GM12878 (cell line): Measurements from ENCODE around the gene MISP3. TPM values are rescaled to one million over a fixed set of nuclear protein-coding genes. Genes with fewer than 3 reads are reported as not detected.

Experiments used
- BCL3 ChIP-seq: IDR thresholded peaks from 2 replicates; pipeline ENCODE4 v1.6.1; 2011; ENCODE audit warnings: borderline replicate concordance, low read depth, mild to moderate bottlenecking, moderate library complexity, low read length; ENCODE audit not compliant: insufficient read depth, poor library complexity, severe bottlenecking
- CEBPB ChIP-seq, 2 experiments: fragments of 150-350 bp in 1 of 2; IDR thresholded peaks; 2 replicates each; pipeline ENCODE4 v1.6.1; 2012 to 2014; ENCODE audit warnings: low read depth in 2 of 2, low read length in 2 of 2, borderline replicate concordance in 1 of 2, inconsistent platforms in 1 of 2
- CREM ChIP-seq: IDR thresholded peaks from 2 replicates; pipeline ENCODE4 v1.6.1; 2014; ENCODE audit warnings: antibody characterized with exemption, low read depth
- EGR1 ChIP-seq, 2 experiments: IDR thresholded peaks; 1 replicate in 1 of 2; 2 replicates in 1 of 2; pipeline ENCODE4 v1.6.1; 2011 to 2012; ENCODE audit warnings: low read depth in 2 of 2, low read length in 2 of 2, borderline replicate concordance in 1 of 2, mild to moderate bottlenecking in 1 of 2, moderate library complexity in 1 of 2
- EP300 ChIP-seq, 2 experiments: fragments of 150-350 bp in 1 of 2; IDR thresholded peaks; 2 replicates each; pipeline ENCODE4 v1.6.1; 2011 to 2012; ENCODE audit warnings: low read depth in 2 of 2, low read length in 2 of 2, borderline replicate concordance in 1 of 2, improper control_type of control experiment in 1 of 2, inconsistent platforms in 1 of 2; ENCODE audit not compliant: control insufficient read depth in 1 of 2
- GATAD2B ChIP-seq: fragments of 450-650 bp; conservative IDR thresholded peaks from 2 replicates; pipeline ENCODE4 v1.6.1; 2017; ENCODE audit warnings: low read depth, mild to moderate bottlenecking, moderate library complexity
- JUNB ChIP-seq: IDR thresholded peaks from 2 replicates; pipeline ENCODE4 v1.6.1; 2016; ENCODE audit warnings: antibody characterized with exemption, mild to moderate bottlenecking
- KDM1A ChIP-seq: fragments of 200-600 bp; sonication (generic); IDR thresholded peaks from 2 replicates; pipeline ENCODE4 v1.6.1; 2016; ENCODE audit warnings: borderline replicate concordance
- LARP7 ChIP-seq: fragments of 450-650 bp; IDR thresholded peaks from 2 replicates; pipeline ENCODE4 v1.6.1; 2017; ENCODE audit warnings: mild to moderate bottlenecking
- MEF2A ChIP-seq: IDR thresholded peaks from 2 replicates; pipeline ENCODE4 v1.6.1; 2011; ENCODE audit warnings: low read depth, mild to moderate bottlenecking, low read length, moderate library complexity; ENCODE audit not compliant: insufficient read depth
- MEF2B ChIP-seq: fragments of 450-650 bp; IDR thresholded peaks from 2 replicates; pipeline ENCODE4 v1.6.1; 2018; ENCODE audit warnings: mild to moderate bottlenecking, moderate library complexity; ENCODE audit not compliant: partially characterized antibody, poor library complexity, severe bottlenecking
- NFXL1 ChIP-seq: fragments of 450-650 bp; IDR thresholded peaks from 2 replicates; pipeline ENCODE4 v1.6.1; 2017; ENCODE audit warnings: antibody characterized with exemption, mild to moderate bottlenecking, borderline replicate concordance
- NFYB ChIP-seq: IDR thresholded peaks from 2 replicates; pipeline ENCODE4 v1.6.1; 2011; ENCODE audit warnings: low read depth, mild to moderate bottlenecking, low read length, improper control_type of control experiment, moderate library complexity; ENCODE audit not compliant: insufficient read depth
- NR2F1 ChIP-seq: fragments of 450-650 bp; conservative IDR thresholded peaks from 2 replicates; pipeline ENCODE4 v1.6.1; 2017; ENCODE audit warnings: mild to moderate bottlenecking
- PRDM15 ChIP-seq: fragments of 450-650 bp; formaldehyde crosslinking; IDR thresholded peaks from 2 replicates; pipeline ENCODE4 v1.4.0; 2020; ENCODE audit warnings: mild to moderate bottlenecking, moderate library complexity
- RAD51 ChIP-seq: fragments of 450-650 bp; IDR thresholded peaks from 2 replicates; pipeline ENCODE4 v1.6.1; 2016; ENCODE audit warnings: moderate library complexity, mild to moderate bottlenecking, inconsistent platforms
- RCOR1 ChIP-seq: conservative IDR thresholded peaks from 2 replicates; pipeline ENCODE4 v1.6.1; 2012; ENCODE audit warnings: low read depth, low read length, improper control_type of control experiment
- SIN3A ChIP-seq: IDR thresholded peaks from 2 replicates; pipeline ENCODE4 v1.6.1; 2012; ENCODE audit warnings: low read depth, low read length, improper control_type of control experiment
- TARDBP ChIP-seq: IDR thresholded peaks from 2 replicates; pipeline ENCODE4 v1.6.1; 2016; ENCODE audit warnings: borderline replicate concordance
- TCF12 ChIP-seq: IDR thresholded peaks from 2 replicates; pipeline ENCODE4 v1.6.1; 2011; ENCODE audit warnings: low read depth, mild to moderate bottlenecking, low read length
- TCF7 ChIP-seq: IDR thresholded peaks from 2 replicates; pipeline ENCODE4 v1.6.1; 2014; ENCODE audit warnings: antibody characterized with exemption, borderline replicate concordance
- ZNF24 ChIP-seq: fragments of 450-650 bp; IDR thresholded peaks from 2 replicates; pipeline ENCODE4 v1.6.1; 2017; ENCODE audit warnings: antibody characterized with exemption, mild to moderate bottlenecking
- ZNF384 ChIP-seq: IDR thresholded peaks from 2 replicates; pipeline ENCODE4 v1.6.1; 2012; ENCODE audit warnings: low read depth, mild to moderate bottlenecking, low read length, improper control_type of control experiment, borderline replicate concordance
- ZSCAN29 ChIP-seq: fragments of 450-650 bp; IDR thresholded peaks from 2 replicates; pipeline ENCODE4 v1.6.1; 2017; ENCODE audit warnings: mild to moderate bottlenecking, moderate library complexity
- polyA plus RNA-seq, 11 experiments: library from polyadenylated mRNA; depleted of rRNA in 4 of 11; unstranded in 6 of 11; stranded (reverse) in 5 of 11; fragments of >200 nt; fragmentation: Nextera tagmentation in 4 of 11; fragmentation: Illumina TruSeq in 1 of 11; extraction: Ambion mirVana in 4 of 11; extraction: Trizol in 1 of 11; gene quantifications; 1 replicate in 1 of 11; 2 replicates in 10 of 11; pipeline versions ENCODE4 v1.2.1 to v1.2.3, GENCODE V29; 2011 to 2016; ENCODE audit warnings: inconsistent platforms in 2 of 11, missing spikeins in 2 of 11, low read depth in 1 of 11
- total RNA-seq, 4 experiments: library from RNA; depleted of rRNA in 3 of 4; stranded (reverse); fragments of >200 nt in 3 of 4; fragmentation: Illumina TruSeq in 1 of 4; extraction: Trizol in 1 of 4; gene quantifications; 2 replicates each; pipeline versions ENCODE4 v1.2.1 to v1.2.3, GENCODE V29; 2013 to 2021

MISP3 gene
- total and polyA plus RNA-seq, 10 of the 15 experiments (the other 5 are each of a cell fraction or from before 2014, with no cell fraction given): 0.07 to 1.4 (median 0.64) TPM

- TF ChIP-seq BCL3 (no peak), RCOR1 (no peak), ZNF24 (0 out of 2 replicates have a peak, but pooled peaks have one; percentile 26), ZSCAN29 (peak; percentile 44; the same call in 1 of the 2 replicates), LARP7 (peak; percentile 96), TARDBP (peak; percentile 77; the same call in 1 of the 2 replicates), RAD51 (no peak), NFYB (0 out of 2 replicates have a peak, but pooled peaks have one; percentile 22), GATAD2B (peak; percentile 99), NR2F1 (peak; percentile 95), JUNB (peak; percentile 13; the same call in 1 of the 2 replicates), CREM (peak; percentile 31; the same call in 1 of the 2 replicates), SIN3A (0 out of 2 replicates have a peak, but pooled peaks have one; percentile 47), EP300 (IDR thresholded peaks at IDR 0.05; ENCODE audit: borderline replicate concordance in 1 of 2, control insufficient read depth in 1 of 2, low read depth in 2 of 2, low read length in 2 of 2) (0 out of 4 replicates have a peak, but pooled peaks of 1 of the 2 experiments have one; percentile 21), TCF12 (0 out of 2 replicates have a peak, but pooled peaks have one; percentile 23), MEF2B (peak; percentile 80), TCF7 (no peak), PRDM15 (CRISPR knock-in tag) (no peak), ZNF384 (peak; percentile 99), EGR1 (IDR thresholded peaks at IDR 0.05; ENCODE audit: borderline replicate concordance in 1 of 2, low read depth in 2 of 2, low read length in 2 of 2) (peak in 1 of 2 experiments; percentile 88; a peak in 2 of 3 replicates), MEF2A (no peak), NFXL1 (0 out of 2 replicates have a peak, but pooled peaks have one; percentile 37), KDM1A (no peak), CEBPB (IDR thresholded peaks at IDR 0.05; ENCODE audit: borderline replicate concordance in 1 of 2, low read depth in 2 of 2, low read length in 2 of 2) (no peak)
Observed at GRCh38 chr19:14091081-14091812, 18.7 kb downstream of the MISP3 start (continued).
